GM21576 (cell line): ENCODE results near the gene KRTAP4-11.
"Not testable (repeated sequence)": the region's sequence is repeated elsewhere in the genome, so short reads cannot be mapped to it uniquely, and the experiment has no call there.

Experiments used
- ATAC-seq: cut with Tn5 transposase; IDR thresholded peaks from one replicate; pipeline ENCODE4 v1.9.1; 2021; ENCODE audit warnings: mild to moderate bottlenecking, moderate library complexity; ENCODE audit not compliant: unreplicated experiment

Gene KRTAP4-11

GRCh38 chr17:41125064-41125463 lies 6.9 kb upstream of the KRTAP4-11 start:
- ATAC-seq: no peak

GRCh38 chr17:41123991-41124371 lies 5.8 kb upstream of the KRTAP4-11 start, which contains the start of gene KRTAP4-12:
Gene KRTAP4-12, minus strand, starts transcription at chr17:41124182. Its CDS starts 60 bp downstream, at chr17:41124122.
- not testable (repeated sequence) for ATAC-seq

- not testable (repeated sequence) for ATAC-seq
Observed at GRCh38 chr17:41123292-41123990, 5.3 kb upstream of the KRTAP4-11 start.

- no peak for ATAC-seq
Observed at GRCh38 chr17:41121742-41122141, 3.6 kb upstream of the KRTAP4-11 start.

GRCh38 chr17:41119696-41120690 lies 1.8 kb upstream of the KRTAP4-11 start:
- ATAC-seq: not testable (repeated sequence)

- ATAC-seq: no peak
Observed at GRCh38 chr17:41118721-41119120, 548 bp upstream of the KRTAP4-11 start.

GRCh38 chr17:41116297-41116696 lies 1.9 kb downstream of the KRTAP4-11 start:
- no peak for ATAC-seq

GRCh38 chr17:41111151-41111885 lies 6.9 kb downstream of the KRTAP4-11 start:
- no peak for ATAC-seq

GRCh38 chr17:41108728-41109386 lies 9.3 kb downstream of the KRTAP4-11 start:
- ATAC-seq: not testable (repeated sequence)

GRCh38 chr17:41107941-41108450 lies 10.2 kb downstream of the KRTAP4-11 start:
- ATAC-seq: no peak

- not testable (repeated sequence) for ATAC-seq
Observed at GRCh38 chr17:41105347-41105746, 12.8 kb downstream of the KRTAP4-11 start, which contains the start of gene KRTAP4-9. Gene KRTAP4-9, plus strand, starts transcription at chr17:41105389. Its CDS starts 0 bp downstream, at chr17:41105389.

GRCh38 chr17:41104386-41105038 lies 13.7 kb downstream of the KRTAP4-11 start:
- ATAC-seq: not testable (repeated sequence)

GRCh38 chr17:41103896-41104295 lies 14.3 kb downstream of the KRTAP4-11 start:
- ATAC-seq: no peak

- ATAC-seq: no peak
Observed at GRCh38 chr17:41101586-41102259, 16.4 kb downstream of the KRTAP4-11 start, which contains the start of gene KRTAP4-16. Gene KRTAP4-16, minus strand, starts transcription at chr17:41102209. Its CDS starts 0 bp downstream, at chr17:41102209.

- ATAC-seq: not testable (repeated sequence)
Observed at GRCh38 chr17:41099682-41100480, 18.3 kb downstream of the KRTAP4-11 start.

GRCh38 chr17:41098481-41098880 lies 19.7 kb downstream of the KRTAP4-11 start:
- ATAC-seq: no peak

- no peak for ATAC-seq
Observed at GRCh38 chr17:41098042-41098441, 20.1 kb downstream of the KRTAP4-11 start, which contains the start of gene KRTAP4-8. Gene KRTAP4-8, minus strand, starts transcription at chr17:41098142. Its CDS starts 58 bp downstream, at chr17:41098084.

- no peak for ATAC-seq
Observed at GRCh38 chr17:41096055-41096454, 22.1 kb downstream of the KRTAP4-11 start.
